ENCODE results near the gene GTPBP4. TPM values are rescaled to one million over a fixed set of nuclear protein-coding genes. Genes with fewer than 3 reads are reported as not detected.
A peak's percentile ranks its signal among the peaks of the same experiment; 100 is the strongest.

GTPBP4 gene
- total RNA-seq, 1 donor from 2014 or later = 14.1 TPM

DNA sequence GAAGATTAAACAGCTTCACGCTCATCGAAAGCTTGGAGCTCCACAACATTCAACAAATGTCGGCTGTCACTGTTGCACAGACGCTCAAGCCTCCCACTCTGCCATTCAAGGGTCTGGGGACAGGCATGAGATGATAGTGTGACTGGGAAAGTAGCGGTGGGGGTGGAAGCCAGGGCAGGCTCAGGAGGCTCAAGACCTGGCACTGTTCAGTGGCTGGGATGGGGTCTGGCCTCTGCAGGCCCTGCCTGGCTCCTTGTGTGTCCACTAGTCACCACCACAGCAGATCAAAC, 13.5 kb upstream of the GTPBP4 start:
- H3K4me3 ChIP-seq (ENCODE audit: low read length in 3 of 3) = no peak overlapping the region
- no peak overlapping the region for H3K27ac ChIP-seq (ENCODE audit: low read depth, low read length)
- peaks cover 0 to 5% (median 4%) of the 10 kb centered on the region in 3 donors for H3K9me3 ChIP-seq (ENCODE audit: control insufficient read depth in 3 of 3, low read length in 3 of 3)
- no peaks in the 10 kb centered on the region for H3K27me3 ChIP-seq (ENCODE audit: control insufficient read depth in 3 of 3, insufficient read depth in 3 of 3, low read length in 3 of 3)
- H3K4me1 ChIP-seq (ENCODE audit: control insufficient read depth in 3 of 3, insufficient read depth in 3 of 3, low read length in 3 of 3) = peaks cover 5 to 16% (median 6%) of the 10 kb centered on the region in 3 donors
- no peak overlapping the region for H3K9ac ChIP-seq (ENCODE audit: low read depth in 1 of 3, low read length in 3 of 3)
- no peaks in the 10 kb centered on the region for H3K36me3 ChIP-seq (ENCODE audit: control insufficient read depth in 3 of 3, insufficient read depth in 3 of 3, low read length in 3 of 3)

- H3K36me3 ChIP-seq (ENCODE audit: control insufficient read depth in 3 of 3, insufficient read depth in 3 of 3, low read length in 3 of 3) = peaks cover 0 to 2% (median 0%) of the 10 kb centered on the region in 3 donors
- no peaks in the 10 kb centered on the region for H3K27me3 ChIP-seq (ENCODE audit: control insufficient read depth in 3 of 3, insufficient read depth in 3 of 3, low read length in 3 of 3)
- no peak overlapping the region for H3K9ac ChIP-seq (ENCODE audit: low read depth in 1 of 3, low read length in 3 of 3)
- H3K4me1 ChIP-seq (ENCODE audit: control insufficient read depth in 3 of 3, insufficient read depth in 3 of 3, low read length in 3 of 3) = peaks cover 0 to 5% (median 0%) of the 10 kb centered on the region in 3 donors
- H3K4me3 ChIP-seq (ENCODE audit: low read length in 3 of 3) = no peak overlapping the region
- H3K27ac ChIP-seq (ENCODE audit: low read depth, low read length) = no peak overlapping the region
- H3K9me3 ChIP-seq (ENCODE audit: control insufficient read depth in 3 of 3, low read length in 3 of 3) = peaks cover 0 to 5% (median 4%) of the 10 kb centered on the region in 3 donors
These were observed 11.9 kb upstream of the GTPBP4 start for GRCh38 chr10:976316-976715.

DNA sequence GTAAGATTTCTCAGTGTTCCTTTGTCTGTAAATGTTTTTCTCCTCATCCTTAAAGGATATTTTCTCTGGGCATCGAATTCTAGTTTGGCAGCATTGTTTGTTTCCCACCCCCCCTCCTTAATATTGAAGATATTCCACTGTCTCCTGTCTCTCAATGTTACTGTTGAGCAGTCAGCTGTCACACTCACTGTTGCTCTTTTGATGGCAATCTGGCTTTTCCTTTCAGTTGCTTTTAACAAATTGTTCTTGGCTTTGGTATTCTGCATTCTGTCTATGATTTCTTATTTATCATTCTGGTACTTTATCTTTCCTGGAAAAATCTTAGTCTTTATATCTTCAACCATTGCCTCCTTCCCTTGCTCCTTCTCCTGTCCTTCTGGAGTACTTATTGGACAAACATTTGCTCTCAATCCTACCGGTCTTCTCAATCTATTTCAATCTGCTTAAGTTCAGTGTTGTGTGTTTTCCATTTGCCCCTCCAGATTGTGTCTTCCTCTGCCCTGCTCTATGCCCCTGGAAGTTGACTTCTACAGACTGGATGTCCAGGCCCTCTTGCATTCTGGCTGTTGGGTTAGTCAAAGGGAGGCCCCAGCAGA, 9.3 kb upstream of the GTPBP4 start:
- Histone ChIP-seq H3K36me3 (ENCODE audit: control insufficient read depth in 3 of 3, insufficient read depth in 3 of 3, low read length in 3 of 3) (peaks cover 0 to 2% (median 0%) of the 10 kb centered on the region in 3 donors), H3K4me3 (ENCODE audit: low read length in 3 of 3) (no peak overlapping the region), H3K9ac (ENCODE audit: low read depth in 1 of 3, low read length in 3 of 3) (no peak overlapping the region), H3K27ac (ENCODE audit: low read depth, low read length) (no peak overlapping the region), H3K27me3 (ENCODE audit: control insufficient read depth in 3 of 3, insufficient read depth in 3 of 3, low read length in 3 of 3) (no peaks in the 10 kb centered on the region), H3K4me1 (ENCODE audit: control insufficient read depth in 3 of 3, insufficient read depth in 3 of 3, low read length in 3 of 3) (no peaks in the 10 kb centered on the region), H3K9me3 (ENCODE audit: control insufficient read depth in 3 of 3, low read length in 3 of 3) (peaks cover 0 to 5% (median 4%) of the 10 kb centered on the region in 3 donors)

- H3K27ac ChIP-seq (ENCODE audit: low read depth, low read length) = no peak overlapping the region
- H3K36me3 ChIP-seq (ENCODE audit: control insufficient read depth in 3 of 3, insufficient read depth in 3 of 3, low read length in 3 of 3) = peaks cover 0 to 2% (median 2%) of the 10 kb centered on the region in 3 donors
- peaks cover 0 to 4% (median 4%) of the 10 kb centered on the region in 3 donors for H3K4me1 ChIP-seq (ENCODE audit: control insufficient read depth in 3 of 3, insufficient read depth in 3 of 3, low read length in 3 of 3)
- peaks cover 0 to 5% (median 4%) of the 10 kb centered on the region in 3 donors for H3K9me3 ChIP-seq (ENCODE audit: control insufficient read depth in 3 of 3, low read length in 3 of 3)
- H3K27me3 ChIP-seq (ENCODE audit: control insufficient read depth in 3 of 3, insufficient read depth in 3 of 3, low read length in 3 of 3) = no peaks in the 10 kb centered on the region
- H3K9ac ChIP-seq (ENCODE audit: low read depth in 1 of 3, low read length in 3 of 3) = no peak overlapping the region
- H3K4me3 ChIP-seq (ENCODE audit: low read length in 3 of 3) = no peak overlapping the region
These were observed 7.7 kb upstream of the GTPBP4 start for GRCh38 chr10:980468-981093.

DNA sequence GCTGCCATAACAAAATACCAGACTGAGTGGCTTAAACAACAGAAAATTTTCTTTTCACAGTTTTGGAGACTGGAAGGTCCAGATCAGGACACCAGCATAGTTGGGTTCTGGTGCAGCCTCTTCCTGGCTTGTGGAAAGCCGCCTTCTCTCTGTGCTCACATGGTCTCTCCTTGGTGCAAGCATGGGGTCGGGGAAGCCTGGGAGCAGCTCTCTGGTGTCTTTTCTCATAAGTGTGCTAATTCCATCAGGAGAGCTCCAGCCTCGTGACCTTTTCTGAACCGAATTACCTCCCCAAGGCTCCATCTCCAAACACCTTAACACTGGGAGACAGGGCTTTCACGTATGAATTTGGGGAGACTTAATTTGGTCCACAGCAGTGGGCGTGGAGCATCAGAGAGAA, 4.8 kb upstream of the GTPBP4 start:
- no peak overlapping the region for H3K4me3 ChIP-seq (ENCODE audit: low read length in 3 of 3)
- no peak overlapping the region for H3K9ac ChIP-seq (ENCODE audit: low read depth in 1 of 3, low read length in 3 of 3)
- peaks cover 0 to 4% (median 2%) of the 10 kb centered on the region in 3 donors for H3K9me3 ChIP-seq (ENCODE audit: control insufficient read depth in 3 of 3, low read length in 3 of 3)
- H3K27ac ChIP-seq (ENCODE audit: low read depth, low read length) = no peak overlapping the region
- H3K36me3 ChIP-seq (ENCODE audit: control insufficient read depth in 3 of 3, insufficient read depth in 3 of 3, low read length in 3 of 3) = peaks cover 0 to 4% (median 3%) of the 10 kb centered on the region in 3 donors
- H3K27me3 ChIP-seq (ENCODE audit: control insufficient read depth in 3 of 3, insufficient read depth in 3 of 3, low read length in 3 of 3) = no peaks in the 10 kb centered on the region
- H3K4me1 ChIP-seq (ENCODE audit: control insufficient read depth in 3 of 3, insufficient read depth in 3 of 3, low read length in 3 of 3) = peaks cover 9 to 18% (median 16%) of the 10 kb centered on the region in 3 donors

DNA sequence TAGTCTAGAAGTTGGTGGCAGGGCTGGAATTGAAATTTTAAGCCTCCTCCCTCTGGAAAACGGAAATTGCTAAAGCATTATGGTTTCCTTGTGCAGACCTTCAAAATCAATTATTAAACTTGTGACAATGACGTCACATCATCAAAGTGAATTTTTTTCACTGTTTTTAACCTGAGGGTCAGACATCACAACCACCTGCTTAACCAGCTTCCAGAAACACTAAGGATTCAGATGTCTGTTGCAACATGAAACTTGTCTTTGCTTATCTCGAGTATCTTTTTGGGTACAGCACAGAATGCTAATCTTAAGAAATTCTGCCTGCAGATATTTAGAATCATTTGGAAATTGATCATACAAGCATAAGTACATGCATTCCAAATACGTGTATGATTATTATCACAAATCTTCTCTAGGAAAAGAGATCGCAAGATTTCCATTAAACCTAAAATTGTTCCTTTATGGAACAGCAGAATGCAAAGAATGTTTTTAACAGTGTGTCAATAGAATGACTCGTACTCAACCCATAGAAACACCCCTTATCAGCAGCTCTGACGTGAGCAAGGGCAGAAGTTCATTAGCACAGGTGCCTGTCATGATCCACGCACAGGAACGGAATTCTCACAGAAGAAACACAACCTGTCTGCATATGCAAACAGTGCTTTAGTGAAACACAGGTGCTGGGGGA, 4.1 kb upstream of the GTPBP4 start:
- Histone ChIP-seq H3K9me3 (ENCODE audit: control insufficient read depth in 3 of 3, low read length in 3 of 3) (peaks cover 0 to 4% (median 2%) of the 10 kb centered on the region in 3 donors), H3K4me3 (ENCODE audit: low read length in 3 of 3) (no peak overlapping the region), H3K27ac (ENCODE audit: low read depth, low read length) (no peak overlapping the region), H3K36me3 (ENCODE audit: control insufficient read depth in 3 of 3, insufficient read depth in 3 of 3, low read length in 3 of 3) (peaks cover 0 to 5% (median 3%) of the 10 kb centered on the region in 3 donors), H3K9ac (ENCODE audit: low read depth in 1 of 3, low read length in 3 of 3) (no peak overlapping the region), H3K27me3 (ENCODE audit: control insufficient read depth in 3 of 3, insufficient read depth in 3 of 3, low read length in 3 of 3) (no peaks in the 10 kb centered on the region), H3K4me1 (ENCODE audit: control insufficient read depth in 3 of 3, insufficient read depth in 3 of 3, low read length in 3 of 3) (peaks cover 10 to 20% (median 18%) of the 10 kb centered on the region in 3 donors)

DNA sequence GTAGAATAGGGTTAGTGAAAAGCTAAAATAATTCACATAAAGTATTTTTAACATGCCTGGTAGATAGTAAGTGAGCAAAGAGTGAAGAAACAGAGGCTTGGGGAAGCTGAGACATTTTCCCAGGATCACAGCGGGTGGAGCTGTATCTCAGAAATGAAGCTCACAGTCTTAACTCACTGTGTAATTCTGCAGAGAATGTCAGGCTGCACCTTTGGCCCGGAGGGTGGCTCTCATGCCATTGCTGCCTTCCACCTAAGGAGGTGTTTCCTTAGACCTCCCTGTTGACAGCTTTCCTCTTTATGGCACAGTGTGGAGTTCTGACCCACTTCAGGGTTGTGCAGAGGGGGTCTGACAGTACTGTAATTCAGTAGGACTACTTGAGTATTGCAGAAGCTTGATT, 2.9 kb upstream of the GTPBP4 start:
- Histone ChIP-seq H3K9me3 (ENCODE audit: control insufficient read depth in 3 of 3, low read length in 3 of 3) (no peaks in the 10 kb centered on the region), H3K4me3 (ENCODE audit: low read length in 3 of 3) (no peak overlapping the region), H3K36me3 (ENCODE audit: control insufficient read depth in 3 of 3, insufficient read depth in 3 of 3, low read length in 3 of 3) (peaks cover 0 to 3% (median 2%) of the 10 kb centered on the region in 3 donors), H3K27ac (ENCODE audit: low read depth, low read length) (no peak overlapping the region), H3K9ac (ENCODE audit: low read depth in 1 of 3, low read length in 3 of 3) (no peak overlapping the region), H3K27me3 (ENCODE audit: control insufficient read depth in 3 of 3, insufficient read depth in 3 of 3, low read length in 3 of 3) (no peaks in the 10 kb centered on the region), H3K4me1 (ENCODE audit: control insufficient read depth in 3 of 3, insufficient read depth in 3 of 3, low read length in 3 of 3) (peaks cover 16 to 27% (median 27%) of the 10 kb centered on the region in 3 donors)

DNA sequence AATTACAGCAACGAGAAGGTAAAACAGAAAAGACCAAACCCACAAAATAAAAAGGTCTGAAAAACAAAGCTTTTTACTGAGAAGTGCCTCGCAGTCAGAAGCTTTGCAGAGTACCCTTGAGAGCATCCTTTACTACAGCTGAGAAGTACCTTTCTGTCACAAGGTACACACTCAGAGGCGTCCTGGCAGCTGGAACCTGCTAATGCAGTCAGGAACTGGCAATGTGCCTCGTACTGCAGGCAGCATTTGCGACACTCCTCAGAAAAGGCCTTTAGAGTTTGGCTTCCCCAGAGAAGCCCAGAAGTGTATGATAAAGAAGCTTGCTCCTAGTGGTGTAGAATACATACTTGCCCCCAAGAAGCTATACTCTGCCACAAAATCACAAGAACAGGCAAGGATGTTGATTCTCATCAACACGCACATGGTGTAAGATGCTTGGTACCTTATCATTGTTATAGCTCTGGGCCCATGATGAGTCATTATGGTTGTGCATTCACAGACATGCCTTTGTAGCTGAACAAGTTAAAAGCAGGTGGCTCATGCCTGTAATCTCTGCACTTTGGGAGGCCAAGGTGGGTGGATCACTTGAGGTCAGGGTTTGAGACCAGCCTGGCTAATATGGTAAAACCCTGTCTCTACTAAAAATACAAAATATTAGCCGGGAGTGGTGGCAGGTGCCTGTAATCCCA, 2.0 kb upstream of the GTPBP4 start:
- Histone ChIP-seq H3K27ac (ENCODE audit: low read depth, low read length) (no peak overlapping the region), H3K9me3 (ENCODE audit: control insufficient read depth in 3 of 3, low read length in 3 of 3) (no peaks in the 10 kb centered on the region)

DNA sequence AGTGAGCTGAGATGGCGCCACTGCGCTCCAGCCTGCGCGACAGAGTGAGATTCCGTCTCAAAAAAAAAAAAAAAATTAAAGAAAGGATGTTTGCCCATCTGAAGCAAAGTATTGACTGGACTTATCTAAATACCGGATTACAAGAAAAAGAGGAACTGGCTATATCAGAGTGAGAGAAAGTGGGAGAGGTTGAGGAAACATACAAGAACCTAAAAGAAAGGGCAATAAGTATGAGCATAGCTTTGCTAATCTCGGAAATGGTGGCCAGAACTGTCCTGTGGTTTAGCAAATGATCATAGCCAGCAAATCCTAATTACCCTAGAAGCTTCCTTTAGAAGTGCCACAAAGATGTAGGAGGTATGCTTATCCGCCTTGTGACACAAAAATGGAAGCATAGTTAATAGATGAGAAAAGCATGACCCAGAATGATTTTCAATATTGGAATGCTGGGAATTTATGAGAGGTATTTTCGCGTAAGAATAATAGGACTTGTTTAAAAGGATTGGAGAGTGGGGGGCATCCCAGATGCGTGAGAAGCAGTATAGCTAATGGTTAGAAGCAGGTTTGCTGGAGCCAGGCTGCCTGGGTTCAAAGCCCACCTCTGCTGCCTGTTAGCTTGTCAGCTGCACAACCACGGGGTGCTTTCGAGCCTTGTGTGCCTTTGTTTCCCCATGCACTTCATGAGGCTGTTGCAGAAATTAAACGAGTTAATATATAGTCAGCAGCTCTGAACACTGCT, 1.2 kb upstream of the GTPBP4 start:
- H3K9me3 ChIP-seq (ENCODE audit: control insufficient read depth in 3 of 3, low read length in 3 of 3) = no peaks in the 10 kb centered on the region
- H3K27me3 ChIP-seq (ENCODE audit: control insufficient read depth in 3 of 3, insufficient read depth in 3 of 3, low read length in 3 of 3) = no peaks in the 10 kb centered on the region
- H3K27ac ChIP-seq (ENCODE audit: low read depth, low read length) = peak overlapping the region; percentile 96
- peaks cover 16 to 33% (median 27%) of the 10 kb centered on the region in 3 donors for H3K4me1 ChIP-seq (ENCODE audit: control insufficient read depth in 3 of 3, insufficient read depth in 3 of 3, low read length in 3 of 3)
- peak overlapping the region; percentile 94 to 96 (median 94) for H3K9ac ChIP-seq (ENCODE audit: low read depth in 1 of 3, low read length in 3 of 3)
- peaks cover 0 to 3% (median 2%) of the 10 kb centered on the region in 3 donors for H3K36me3 ChIP-seq (ENCODE audit: control insufficient read depth in 3 of 3, insufficient read depth in 3 of 3, low read length in 3 of 3)
- peak overlapping the region; percentile 87 to 96 (median 94) for H3K4me3 ChIP-seq (ENCODE audit: low read length in 3 of 3)

More for the DNA sequence above, 2.0 kb upstream of the GTPBP4 start:
- Histone ChIP-seq H3K27me3 (ENCODE audit: control insufficient read depth in 3 of 3, insufficient read depth in 3 of 3, low read length in 3 of 3) (no peaks in the 10 kb centered on the region), H3K4me3 (ENCODE audit: low read length in 3 of 3) (no peak overlapping the region), H3K9ac (ENCODE audit: low read depth in 1 of 3, low read length in 3 of 3) (no peak overlapping the region), H3K4me1 (ENCODE audit: control insufficient read depth in 3 of 3, insufficient read depth in 3 of 3, low read length in 3 of 3) (peaks cover 16 to 33% (median 27%) of the 10 kb centered on the region in 3 donors), H3K36me3 (ENCODE audit: control insufficient read depth in 3 of 3, insufficient read depth in 3 of 3, low read length in 3 of 3) (peaks cover 0 to 3% (median 2%) of the 10 kb centered on the region in 3 donors)

Data from skeletal muscle tissue (tissue), 4 donors.